CD4-positive, alpha-beta memory T cell (primary cell): ENCODE measurements around the gene IFNGR1. TPM values are rescaled to one million over a fixed set of nuclear protein-coding genes. Genes with fewer than 3 reads are reported as not detected.
A peak's percentile ranks its signal among the peaks of the same experiment; 100 is the strongest.

Source experiments
- CTCF ChIA-PET: fragments of 350-600 bp; sonication (Branson Sonifier 250); formaldehyde crosslinking; loops from one replicate; lab custom pipeline; 2021; ENCODE audit warnings: inconsistent platforms; ENCODE audit not compliant: partially characterized antibody; lab: Charles Lee
- POLR2A ChIA-PET: fragments of 350-600 bp; sonication (Branson Sonifier 250); formaldehyde crosslinking; loops from one replicate; lab custom pipeline; 2021; ENCODE audit not compliant: partially characterized antibody; lab: Charles Lee
- DNase-seq, 5 donors: peaks; one replicate each; pipeline versions ENCODE4 v3.0.0 to v3.0.0-alpha.2; 2020 to 2022; ENCODE audit warnings: mixed read lengths in 1 of 5
- H3K27ac ChIP-seq: one replicate; pipeline ENCODE4 v1.7.0; 2013; ENCODE audit warnings: low read depth, low read length
- H3K27me3 ChIP-seq: 2 replicates; pipeline ENCODE4 v1.7.0; 2013; ENCODE audit warnings: mild to moderate bottlenecking, low read length, moderate library complexity; ENCODE audit not compliant: insufficient read depth
- H3K36me3 ChIP-seq: 2 replicates; pipeline ENCODE4 v1.7.0; 2013; ENCODE audit warnings: mild to moderate bottlenecking, low read length, moderate library complexity; ENCODE audit not compliant: insufficient read depth
- H3K4me1 ChIP-seq: 2 replicates; pipeline ENCODE4 v1.7.0; 2013; ENCODE audit warnings: mild to moderate bottlenecking, low read length, moderate library complexity; ENCODE audit not compliant: insufficient read depth
- H3K4me3 ChIP-seq, 2 donors: one replicate each; pipeline ENCODE4 v1.7.0; 2013; ENCODE audit warnings: low read length in 2 of 2, mild to moderate bottlenecking in 1 of 2
- H3K9me3 ChIP-seq, 2 donors: one replicate each; pipeline ENCODE4 v1.7.0; 2013; ENCODE audit warnings: low read length in 2 of 2, control low read depth in 1 of 2; ENCODE audit not compliant: control insufficient read depth in 1 of 2
- H3K27ac Mint-ChIP-seq, 7 donors: one replicate each; pipeline ENCODE4 v1.8.0; 2020 to 2021; ENCODE audit warnings: mixed read lengths in 7 of 7, mild to moderate bottlenecking in 6 of 7, inconsistent platforms in 3 of 7, moderate library complexity in 3 of 7
- H3K27me3 Mint-ChIP-seq, 2 donors: one replicate each; pipeline ENCODE4 v1.8.0; 2020 to 2021; ENCODE audit warnings: mixed read lengths in 2 of 2
- H3K36me3 Mint-ChIP-seq, 2 donors: one replicate each; pipeline ENCODE4 v1.8.0; 2020 to 2021; ENCODE audit warnings: mixed read lengths in 2 of 2, inconsistent platforms in 1 of 2, mild to moderate bottlenecking in 1 of 2
- H3K4me1 Mint-ChIP-seq, 4 donors: one replicate each; pipeline ENCODE4 v1.8.0; 2020 to 2021; ENCODE audit warnings: mixed read lengths in 4 of 4, mild to moderate bottlenecking in 1 of 4
- H3K4me3 Mint-ChIP-seq, 8 donors: one replicate each; pipeline ENCODE4 v1.8.0; 2020 to 2021; ENCODE audit warnings: mixed read lengths in 8 of 8, mild to moderate bottlenecking in 7 of 8, moderate library complexity in 6 of 8, inconsistent platforms in 3 of 8
- H3K9me3 Mint-ChIP-seq, 8 donors: one replicate each; pipeline ENCODE4 v1.8.0; 2020 to 2021; ENCODE audit warnings: mixed read lengths in 8 of 8, mild to moderate bottlenecking in 5 of 8, inconsistent platforms in 3 of 8, moderate library complexity in 1 of 8
- intact Hi-C: fragments of 100-400 bp; cut with micrococcal nuclease; formaldehyde crosslinking; loops from one replicate; pipeline ENCODE4 v1.15.1; 2023
- polyA plus RNA-seq, 2 donors: library from polyadenylated mRNA; unstranded; fragments of 300-500 nt; fragmentation: Illumina TruSeq; gene quantifications; one replicate each; pipeline ENCODE4 v1.2.3, GENCODE V29; 2021
- total RNA-seq, 2 experiments: library from RNA; stranded (reverse); gene quantifications; one replicate each; pipeline ENCODE4 v1.2.3, GENCODE V29; 2021

The IFNGR1 gene
- total and polyA plus RNA-seq, 4 experiments from 2014 or later: 38.3 to 57.9 (median 39.9) TPM

DNA sequence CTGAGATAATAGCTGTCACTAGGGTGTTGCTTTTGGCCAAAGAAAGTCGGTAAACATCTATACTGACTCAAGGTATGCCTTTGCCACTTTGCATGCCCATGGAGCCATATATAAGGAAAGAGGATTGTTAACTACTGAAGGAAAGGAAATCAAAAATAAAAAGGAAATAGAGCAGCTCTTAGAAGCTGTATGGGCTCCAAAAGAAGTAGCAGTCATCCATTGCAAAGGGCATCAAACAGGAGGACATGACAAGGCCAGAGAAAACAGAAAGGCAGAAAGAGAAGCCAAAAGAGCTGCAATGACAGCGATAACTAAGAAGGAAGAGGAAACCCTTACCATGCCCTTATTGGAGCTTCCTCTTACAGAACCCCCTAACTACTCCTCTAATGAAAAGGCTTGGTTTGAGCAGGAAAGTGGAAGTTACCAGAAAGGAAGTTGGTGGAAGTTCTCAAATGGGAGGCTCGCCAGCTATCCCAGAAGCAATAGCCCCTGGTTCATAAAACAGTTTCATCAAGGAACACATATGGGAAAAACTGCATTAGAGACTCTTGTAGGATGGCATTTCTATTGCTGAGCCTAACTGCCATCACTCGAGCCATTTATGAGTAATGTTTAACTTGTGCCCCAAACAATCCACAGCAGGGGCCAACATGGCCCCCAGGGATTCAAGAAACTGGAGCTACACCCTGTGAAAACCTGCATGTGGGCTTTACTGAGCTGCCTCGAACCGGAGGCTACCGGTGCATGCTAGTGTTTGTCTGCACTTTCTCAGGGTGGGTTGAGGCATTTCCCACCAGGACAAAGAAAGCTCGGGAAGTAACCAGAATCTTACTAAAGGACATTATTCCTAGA lies 52.7 kb downstream of the IFNGR1 start:
- peak overlapping the region in 6 of 7 donors; percentile 11 to 68 (median 54) for H3K27ac Mint-ChIP-seq
- H3K4me1 ChIP-seq: peaks cover 23% of the 10 kb centered on the region
- ChIA-PET CTCF (interaction anchor here (0.6 to 4.0 kb wide), 23 partner anchors 9 to 305 kb away, joined by 3 to 33 read pairs (median 3); no protein-coding TSS in a partner anchor), POLR2A (interaction anchor here (1.1 to 2.4 kb wide), 2 partner anchors 63 to 71 kb away, joined by 4 to 16 read pairs; no protein-coding TSS in a partner anchor)
- H3K4me3 Mint-ChIP-seq: peak overlapping the region in 4 of 8 donors; percentile 5 to 57 (median 26)
- no peaks in the 10 kb centered on the region for H3K36me3 ChIP-seq
- no peak overlapping the region for H3K4me3 ChIP-seq
- H3K27me3 ChIP-seq: no peaks in the 10 kb centered on the region
- no peak for DNase-seq
- H3K36me3 Mint-ChIP-seq: peaks cover 0 to 7% of the 10 kb centered on the region in 2 donors
- peaks cover 14 to 34% (median 23%) of the 10 kb centered on the region in 4 donors for H3K4me1 Mint-ChIP-seq
- H3K27me3 Mint-ChIP-seq: peaks cover 2% of the 10 kb centered on the region in 2 donors
- no peak overlapping the region for H3K27ac ChIP-seq
- intact Hi-C loops: loop anchor here (1.0 to 5.0 kb wide), 2 partner anchors 72 to 146 kb away; no protein-coding TSS in a partner anchor
- H3K9me3 Mint-ChIP-seq: peaks cover 0 to 9% (median 4%) of the 10 kb centered on the region in 8 donors
- peaks cover 0 to 3% of the 10 kb centered on the region in 2 donors for H3K9me3 ChIP-seq

DNA sequence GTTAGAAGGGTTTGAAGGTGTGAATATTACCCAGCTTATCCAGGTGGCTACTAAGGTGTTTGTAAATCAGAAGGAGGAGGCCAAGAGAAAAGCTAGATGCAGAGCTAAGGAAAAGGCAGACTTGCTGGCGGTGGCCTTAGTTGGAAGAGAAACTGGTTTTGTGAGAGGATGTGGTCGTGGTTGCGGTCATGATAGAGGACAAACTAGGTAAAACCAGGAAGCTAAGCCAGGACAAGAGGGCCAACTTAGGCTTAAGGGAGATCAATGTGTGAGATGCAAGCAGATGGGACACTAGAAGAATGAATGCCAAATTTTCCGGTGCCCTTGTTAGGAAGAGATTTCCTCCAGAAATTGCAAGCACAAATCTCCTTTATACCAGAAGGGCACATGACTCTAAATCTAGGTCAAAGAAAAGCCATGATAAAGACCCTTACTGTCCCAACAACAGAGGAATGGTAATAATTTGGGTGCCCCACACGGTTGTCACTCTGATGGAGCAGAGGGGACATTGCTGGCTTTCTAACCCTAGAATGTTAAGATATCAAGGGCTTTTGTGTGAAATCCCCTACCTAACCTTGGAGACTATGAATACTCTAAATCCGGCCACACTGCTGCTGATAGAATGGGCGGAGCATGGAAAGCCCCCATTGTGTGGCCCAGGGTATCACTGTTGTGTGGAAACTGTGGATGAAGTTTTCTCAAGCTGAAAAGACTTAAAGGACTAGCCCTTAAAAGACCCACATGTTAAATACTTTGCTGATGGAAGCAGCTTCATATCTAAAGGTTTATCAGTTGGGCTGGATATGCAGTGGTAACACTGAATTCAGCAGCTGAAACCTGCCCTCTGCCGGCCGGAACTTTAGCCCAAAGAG lies 53.6 kb downstream of the IFNGR1 start:
- Histone ChIP-seq H3K4me3 (no peak overlapping the region), H3K9me3 (peaks cover 0 to 3% of the 10 kb centered on the region in 2 donors), H3K27ac (no peak overlapping the region), H3K4me1 (peaks cover 16% of the 10 kb centered on the region), H3K27me3 (no peaks in the 10 kb centered on the region), H3K36me3 (no peaks in the 10 kb centered on the region)
- CTCF ChIA-PET: interaction anchor here (0.6 to 4.0 kb wide), 23 partner anchors 10 to 336 kb away, joined by 3 to 33 read pairs (median 3); no protein-coding TSS in a partner anchor
- intact Hi-C loops: loop anchor here (1.0 to 5.0 kb wide), 2 partner anchors 71 to 147 kb away; no protein-coding TSS in a partner anchor
- Mint-ChIP-seq H3K9me3 (peaks cover 0 to 9% (median 4%) of the 10 kb centered on the region in 8 donors), H3K4me3 (peak overlapping the region in 7 of 8 donors; percentile 31 to 78 (median 60)), H3K27ac (peak overlapping the region; percentile 11 to 88 (median 68)), H3K4me1 (peaks cover 14 to 43% (median 27%) of the 10 kb centered on the region in 4 donors), H3K36me3 (peaks cover 0 to 7% of the 10 kb centered on the region in 2 donors), H3K27me3 (peaks cover 2 to 4% of the 10 kb centered on the region in 2 donors)
- peak; percentile 36 to 73 (median 43) for DNase-seq
- POLR2A ChIA-PET: interaction anchor here (0.7 to 2.4 kb wide), 4 partner anchors 10 to 143 kb away, joined by 3 to 16 read pairs (median 4); no protein-coding TSS in a partner anchor

GRCh38 chr6:137163732-137164318 lies 55.4 kb downstream of the IFNGR1 start:
- CTCF ChIA-PET: interaction anchor here (4.0 kb wide), 1 partner anchor 68 kb away, joined by 33 read pairs; no protein-coding TSS in a partner anchor

DNA sequence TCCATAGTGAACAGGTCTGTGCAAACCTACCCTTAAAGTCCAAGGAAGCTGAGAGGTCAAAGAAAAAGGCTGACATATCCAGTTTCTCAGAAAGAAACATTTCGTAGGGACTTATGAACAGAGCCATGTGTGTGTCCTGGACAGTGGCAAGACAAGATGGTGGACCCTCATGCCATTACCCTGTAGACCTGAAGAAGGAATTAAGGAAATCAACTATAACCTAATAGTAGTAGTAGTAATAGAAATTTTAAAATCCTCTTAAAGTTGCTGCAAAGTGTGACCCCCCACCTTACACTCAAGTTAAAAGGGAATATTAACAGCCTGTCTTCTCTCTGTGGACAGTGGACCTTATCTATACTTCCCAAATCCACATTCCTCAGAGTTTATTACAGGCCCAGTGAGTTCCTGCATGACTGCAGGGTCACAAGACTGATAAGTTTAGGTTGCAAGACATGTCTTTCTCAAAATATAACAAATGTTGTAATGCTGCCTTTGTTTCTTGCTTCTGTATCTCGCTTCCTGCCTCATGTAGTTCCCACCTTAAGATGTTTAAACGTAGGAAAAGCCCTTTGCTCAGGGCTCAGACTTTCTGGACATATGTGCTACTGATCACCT lies 56.4 kb downstream of the IFNGR1 start:
- H3K27ac Mint-ChIP-seq: no peak overlapping the region
- ChIA-PET POLR2A (no interaction called here), CTCF (interaction anchor here (1.5 kb wide), 1 partner anchor 151 kb away, joined by 3 read pairs; no protein-coding TSS in a partner anchor)
- no peak overlapping the region for H3K4me3 ChIP-seq
- H3K27ac ChIP-seq: no peak overlapping the region
- peaks cover 0 to 7% of the 10 kb centered on the region in 2 donors for H3K27me3 Mint-ChIP-seq
- peaks cover 0 to 3% of the 10 kb centered on the region in 2 donors for H3K9me3 ChIP-seq
- H3K4me1 Mint-ChIP-seq: peaks cover 14 to 47% (median 29%) of the 10 kb centered on the region in 4 donors
- no peak for DNase-seq
- peaks cover 0 to 7% of the 10 kb centered on the region in 2 donors for H3K36me3 Mint-ChIP-seq
- H3K9me3 Mint-ChIP-seq: peaks cover 0 to 9% (median 4%) of the 10 kb centered on the region in 8 donors
- no peaks in the 10 kb centered on the region for H3K36me3 ChIP-seq
- peaks cover 16% of the 10 kb centered on the region for H3K4me1 ChIP-seq
- no peaks in the 10 kb centered on the region for H3K27me3 ChIP-seq
- intact Hi-C loops: no loop called here
- H3K4me3 Mint-ChIP-seq: no peak overlapping the region

More at GRCh38 chr6:137163732-137164318, 55.4 kb downstream of the IFNGR1 start:
- H3K27me3 ChIP-seq: no peaks in the 10 kb centered on the region
- intact Hi-C loops: no loop called here
- peaks cover 0 to 7% of the 10 kb centered on the region in 2 donors for H3K27me3 Mint-ChIP-seq
- H3K9me3 Mint-ChIP-seq: peaks cover 0 to 9% (median 4%) of the 10 kb centered on the region in 8 donors
- H3K4me3 Mint-ChIP-seq: peak overlapping the region in 2 of 8 donors; percentile 2 to 11
- peaks cover 0 to 7% of the 10 kb centered on the region in 2 donors for H3K36me3 Mint-ChIP-seq
- peaks cover 0 to 3% of the 10 kb centered on the region in 2 donors for H3K9me3 ChIP-seq
- POLR2A ChIA-PET: no interaction called here
- no peaks in the 10 kb centered on the region for H3K36me3 ChIP-seq
- no peak for DNase-seq
- no peak overlapping the region for H3K4me3 ChIP-seq
- H3K4me1 ChIP-seq: peaks cover 16% of the 10 kb centered on the region
- H3K4me1 Mint-ChIP-seq: peaks cover 14 to 47% (median 27%) of the 10 kb centered on the region in 4 donors
- no peak overlapping the region for H3K27ac ChIP-seq
- no peak overlapping the region for H3K27ac Mint-ChIP-seq

DNA sequence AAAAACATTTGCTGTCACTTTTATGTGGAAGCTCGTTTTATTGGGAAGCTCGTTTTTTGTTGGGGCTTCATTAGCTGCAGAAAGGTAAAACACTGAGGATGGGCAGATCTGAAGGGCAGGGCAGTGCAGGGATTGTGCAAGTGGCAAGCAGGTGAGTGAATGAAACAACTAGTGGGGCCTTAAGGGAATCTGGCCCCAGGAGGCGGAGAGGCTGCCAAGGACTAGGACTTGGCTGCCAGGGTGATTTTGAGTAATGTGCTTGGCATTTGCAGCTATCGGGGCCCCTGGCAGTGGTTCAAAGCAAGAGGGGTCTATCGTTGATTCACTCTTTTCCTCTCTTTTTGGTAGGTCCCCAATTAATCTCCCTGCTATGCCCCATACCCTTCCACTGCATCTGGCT lies 57.2 kb downstream of the IFNGR1 start:
- H3K4me1 Mint-ChIP-seq: peaks cover 14 to 47% (median 33%) of the 10 kb centered on the region in 4 donors
- POLR2A ChIA-PET: no interaction called here
- H3K27ac ChIP-seq: no peak overlapping the region

GRCh38 chr6:137160763-137161162 lies 58.4 kb downstream of the IFNGR1 start:
- peaks cover 0 to 7% of the 10 kb centered on the region in 2 donors for H3K27me3 Mint-ChIP-seq
- Histone ChIP-seq H3K27me3 (no peaks in the 10 kb centered on the region), H3K36me3 (no peaks in the 10 kb centered on the region), H3K4me1 (peaks cover 25% of the 10 kb centered on the region), H3K4me3 (no peak overlapping the region), H3K9me3 (peaks cover 0 to 3% of the 10 kb centered on the region in 2 donors), H3K27ac (no peak overlapping the region)
- no peak for DNase-seq
- no peak overlapping the region for H3K4me3 Mint-ChIP-seq
- H3K4me1 Mint-ChIP-seq: peaks cover 18 to 50% (median 36%) of the 10 kb centered on the region in 4 donors
- peaks cover 0 to 7% of the 10 kb centered on the region in 2 donors for H3K36me3 Mint-ChIP-seq
- ChIA-PET POLR2A (no interaction called here), CTCF (interaction anchor here (0.6 kb wide), 1 partner anchor 438 kb away, joined by 3 read pairs; no protein-coding TSS in a partner anchor)
- peaks cover 0 to 9% (median 4%) of the 10 kb centered on the region in 8 donors for H3K9me3 Mint-ChIP-seq
- intact Hi-C loops: no loop called here
- H3K27ac Mint-ChIP-seq: no peak overlapping the region

More for the DNA sequence above, 57.2 kb downstream of the IFNGR1 start:
- peaks cover 0 to 3% of the 10 kb centered on the region in 2 donors for H3K9me3 ChIP-seq
- H3K27me3 Mint-ChIP-seq: peaks cover 0 to 7% of the 10 kb centered on the region in 2 donors
- intact Hi-C loops: no loop called here
- DNase-seq: no peak
- H3K27ac Mint-ChIP-seq: no peak overlapping the region
- H3K36me3 Mint-ChIP-seq: peaks cover 0 to 7% of the 10 kb centered on the region in 2 donors
- no peak overlapping the region for H3K4me3 Mint-ChIP-seq
- no peaks in the 10 kb centered on the region for H3K27me3 ChIP-seq
- H3K9me3 Mint-ChIP-seq: peaks cover 0 to 9% (median 4%) of the 10 kb centered on the region in 8 donors
- H3K36me3 ChIP-seq: no peaks in the 10 kb centered on the region
- peaks cover 19% of the 10 kb centered on the region for H3K4me1 ChIP-seq
- CTCF ChIA-PET: interaction anchor here (1.0 to 1.5 kb wide), 2 partner anchors 68 to 152 kb away, joined by 3 to 4 read pairs; no protein-coding TSS in a partner anchor
- H3K4me3 ChIP-seq: no peak overlapping the region
